Effector memory CD4-positive, alpha-beta T cell (primary cell): ENCODE measurements around the gene GABPA.

Source experiments
- DNase-seq, 3 donors: peaks; one replicate each; pipeline ENCODE4 v3.0.0-alpha.2; 2020
- H3K27ac ChIP-seq: 2 replicates; pipeline ENCODE4 v1.7.0; 2013; ENCODE audit warnings: mild to moderate bottlenecking, low read length, moderate library complexity; ENCODE audit not compliant: insufficient read depth, poor library complexity, severe bottlenecking
- H3K27me3 ChIP-seq: replicated peaks from 2 replicates; pipeline ENCODE4 v1.7.0; 2013; ENCODE audit warnings: mild to moderate bottlenecking, low read length; ENCODE audit not compliant: insufficient read depth, control insufficient read depth, poor library complexity, severe bottlenecking
- H3K36me3 ChIP-seq: 2 replicates; pipeline ENCODE4 v1.7.0; 2013; ENCODE audit warnings: mild to moderate bottlenecking, low read length, moderate library complexity; ENCODE audit not compliant: control insufficient read depth, insufficient read depth
- H3K4me1 ChIP-seq: 2 replicates; pipeline ENCODE4 v1.7.0; 2013; ENCODE audit warnings: low read length, mild to moderate bottlenecking; ENCODE audit not compliant: control insufficient read depth, insufficient read depth, poor library complexity, severe bottlenecking
- H3K4me3 ChIP-seq: 2 replicates; pipeline ENCODE4 v1.7.0; 2013; ENCODE audit warnings: low read length, low read depth, mild to moderate bottlenecking; ENCODE audit not compliant: insufficient read depth, poor library complexity, severe bottlenecking
- H3K9me3 ChIP-seq: 2 replicates; pipeline ENCODE4 v1.7.0; 2013; ENCODE audit warnings: mild to moderate bottlenecking, low read length, moderate library complexity; ENCODE audit not compliant: control insufficient read depth

GABPA gene

DNA sequence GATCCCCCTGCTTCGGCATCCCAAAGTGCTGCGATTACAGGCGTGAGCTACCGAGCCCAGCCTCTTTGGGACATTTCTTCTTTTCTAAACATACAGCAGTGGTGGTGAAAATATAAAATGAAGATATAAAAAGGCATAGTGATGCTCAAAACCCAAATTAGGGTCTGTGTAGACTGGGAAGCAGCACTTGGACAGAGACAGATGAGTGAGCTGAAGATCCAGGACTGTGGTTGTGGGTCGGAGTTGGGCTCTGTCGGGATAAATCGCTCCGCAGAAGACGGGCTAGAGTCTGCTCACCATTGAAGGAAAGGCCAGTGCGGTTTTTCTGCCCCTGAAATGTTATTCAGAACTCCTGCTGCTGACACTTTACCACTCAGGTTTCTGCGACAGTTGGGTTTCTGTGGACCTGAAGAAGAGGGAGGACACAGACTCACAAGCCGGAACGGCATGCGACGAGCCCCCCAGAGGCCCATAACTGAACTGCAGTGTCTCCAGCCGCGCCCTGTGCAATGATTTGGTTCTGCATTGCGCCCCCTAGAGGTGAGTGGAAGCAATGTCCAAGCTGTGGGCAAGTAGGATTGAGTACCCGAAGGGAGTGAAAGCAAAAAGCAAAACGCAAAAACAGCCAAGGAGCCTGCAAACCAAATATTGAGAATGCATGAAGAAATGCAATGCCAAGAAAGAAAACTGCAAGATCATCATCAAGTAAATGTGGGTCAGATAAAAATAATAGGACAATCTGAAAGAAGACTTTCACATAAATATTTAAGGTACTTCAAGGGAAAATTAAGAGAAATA, 66.6 kb downstream of the GABPA start:
- Histone ChIP-seq H3K36me3 (no peaks in the 10 kb centered on the region), H3K4me3 (peak overlapping the region; percentile 3), H3K27me3 (peaks cover 5% of the 10 kb centered on the region), H3K4me1 (no peaks in the 10 kb centered on the region), H3K27ac (no peak overlapping the region), H3K9me3 (no peaks in the 10 kb centered on the region)
- peak; percentile 50 to 70 (median 61) for DNase-seq

DNA sequence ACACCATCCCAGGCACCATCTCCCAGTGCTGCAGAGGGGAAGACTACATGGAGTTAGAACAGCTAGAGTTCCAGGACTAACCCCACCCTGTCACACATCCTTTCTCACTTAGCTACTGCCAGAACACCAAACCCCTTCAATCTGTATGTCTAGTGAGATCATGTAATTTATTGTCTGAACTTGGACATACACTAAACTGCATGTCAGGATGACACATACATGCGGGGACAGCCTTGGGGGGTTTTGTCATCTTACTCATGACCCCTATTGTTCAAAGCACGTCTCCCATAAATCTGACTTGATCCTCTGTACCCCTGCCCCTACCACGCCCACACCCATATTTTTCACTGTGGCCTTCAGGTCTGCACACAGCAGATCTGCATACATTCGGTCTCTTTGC, 71.3 kb downstream of the GABPA start:
- Histone ChIP-seq H3K4me3 (no peak overlapping the region), H3K4me1 (no peaks in the 10 kb centered on the region), H3K27me3 (peaks cover 5% of the 10 kb centered on the region), H3K9me3 (no peaks in the 10 kb centered on the region), H3K27ac (no peak overlapping the region), H3K36me3 (no peaks in the 10 kb centered on the region)
- DNase-seq, result no peak

DNA sequence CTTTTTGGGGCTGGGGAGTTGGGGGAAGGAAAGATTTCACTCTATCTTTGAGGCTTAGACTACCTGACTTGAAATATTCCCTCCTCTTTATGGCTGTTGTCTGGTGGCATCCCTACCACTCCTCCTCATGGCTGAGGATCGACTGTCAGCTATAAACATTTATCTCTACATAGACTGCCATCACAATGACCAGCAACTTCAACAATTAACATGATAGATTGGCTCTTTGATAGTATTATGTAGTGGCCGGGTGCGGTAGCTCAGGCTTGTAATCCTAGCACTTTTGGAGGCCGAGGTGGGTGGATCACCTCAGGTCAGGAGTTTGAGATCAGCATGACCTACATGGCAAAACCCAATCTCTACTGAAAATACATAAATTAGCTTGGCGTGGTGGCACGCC, 72.4 kb downstream of the GABPA start:
- Histone ChIP-seq H3K27ac (no peak overlapping the region), H3K27me3 (peaks cover 4% of the 10 kb centered on the region), H3K4me1 (no peaks in the 10 kb centered on the region), H3K4me3 (no peak overlapping the region), H3K9me3 (no peaks in the 10 kb centered on the region), H3K36me3 (no peaks in the 10 kb centered on the region)
- no peak for DNase-seq

DNA sequence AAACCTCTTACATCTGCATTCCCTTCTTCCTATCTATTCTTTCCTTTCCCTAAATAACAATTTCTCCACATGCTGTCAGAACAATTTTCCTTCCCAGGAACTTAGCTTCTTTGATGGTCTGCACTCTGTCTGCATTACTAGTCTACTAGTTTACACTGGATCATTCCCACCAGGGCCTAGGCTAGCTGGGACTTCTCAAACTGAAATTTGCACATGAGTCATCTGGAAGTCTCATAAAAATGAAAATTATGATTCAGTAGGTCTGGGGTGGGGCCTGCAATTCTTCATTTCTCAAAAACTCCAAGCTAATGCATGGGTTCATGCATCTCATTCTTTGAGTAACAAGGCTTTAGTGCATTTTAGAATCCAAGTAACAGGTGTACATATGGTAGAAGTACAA, 74.2 kb downstream of the GABPA start:
- H3K27me3 ChIP-seq, result no peaks in the 10 kb centered on the region
- DNase-seq, result no peak
- H3K27ac ChIP-seq, result no peak overlapping the region
- H3K4me1 ChIP-seq, result no peaks in the 10 kb centered on the region
- no peaks in the 10 kb centered on the region for H3K9me3 ChIP-seq
- no peaks in the 10 kb centered on the region for H3K36me3 ChIP-seq
- H3K4me3 ChIP-seq, result no peak overlapping the region

DNA sequence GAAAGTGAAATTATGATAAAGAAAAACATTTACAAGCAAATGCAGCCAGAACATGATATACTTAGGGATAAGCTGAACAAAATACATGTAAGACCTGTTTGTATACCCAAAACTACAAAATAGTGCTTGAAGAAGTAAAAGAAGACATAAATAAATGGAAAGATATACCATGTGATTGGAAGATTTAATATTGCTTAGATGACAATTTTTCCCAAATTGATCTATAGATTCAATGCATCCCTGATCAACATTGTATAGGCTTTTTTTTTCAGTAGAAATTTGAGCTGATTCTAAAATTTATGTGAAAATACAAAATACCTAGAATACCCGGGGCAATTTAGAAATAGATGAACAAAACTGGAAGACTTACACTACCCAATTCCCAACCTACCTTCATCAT, 76.4 kb downstream of the GABPA start:
- Histone ChIP-seq H3K36me3 (no peaks in the 10 kb centered on the region), H3K27ac (no peak overlapping the region), H3K9me3 (no peaks in the 10 kb centered on the region), H3K27me3 (no peaks in the 10 kb centered on the region), H3K4me3 (no peak overlapping the region), H3K4me1 (no peaks in the 10 kb centered on the region)
- no peak for DNase-seq

DNA sequence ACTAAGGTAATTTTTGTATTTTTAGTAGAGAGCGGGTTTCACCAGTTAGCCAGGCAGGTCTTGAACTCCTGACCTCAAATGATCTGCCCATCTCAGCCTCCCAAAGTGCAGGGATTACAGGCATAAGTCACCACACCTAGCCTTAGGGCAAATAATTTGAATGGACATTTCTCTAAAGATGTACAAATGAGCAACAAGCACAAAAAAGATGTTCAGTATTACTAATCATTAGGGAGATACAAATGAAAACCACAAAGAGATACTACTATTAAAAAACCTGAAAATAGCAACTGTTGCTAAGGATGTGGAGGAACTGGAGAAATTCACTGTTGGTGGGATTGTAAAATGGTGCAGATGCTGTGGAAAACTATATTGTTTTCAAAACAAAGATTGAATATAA, 79.1 kb downstream of the GABPA start:
- Histone ChIP-seq H3K4me1 (no peaks in the 10 kb centered on the region), H3K36me3 (no peaks in the 10 kb centered on the region), H3K27ac (no peak overlapping the region), H3K4me3 (no peak overlapping the region), H3K27me3 (no peaks in the 10 kb centered on the region), H3K9me3 (no peaks in the 10 kb centered on the region)
- DNase-seq, result no peak

DNA sequence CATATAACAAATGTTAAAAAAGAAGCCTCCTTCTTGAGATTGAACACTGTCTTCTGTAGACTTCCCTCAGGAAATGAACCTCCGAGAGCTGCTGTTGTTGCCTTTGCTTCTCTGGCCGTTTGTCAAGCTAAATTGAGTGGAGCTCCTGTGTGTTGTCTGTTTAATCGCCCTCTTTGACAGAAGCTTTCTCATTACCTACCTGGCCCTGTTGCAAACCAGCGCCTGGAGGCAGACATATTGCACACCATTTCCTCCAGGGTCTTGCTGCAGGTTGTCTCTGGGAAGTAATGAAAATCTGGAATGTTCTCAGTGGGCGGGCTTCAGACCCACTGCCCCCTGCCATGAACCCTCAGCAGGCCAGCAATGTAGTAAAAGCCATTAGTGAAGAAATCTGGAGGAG, 83.3 kb downstream of the GABPA start:
- H3K4me3 ChIP-seq, result no peak overlapping the region
- DNase-seq, result no peak
- no peaks in the 10 kb centered on the region for H3K27me3 ChIP-seq
- no peaks in the 10 kb centered on the region for H3K36me3 ChIP-seq
- H3K27ac ChIP-seq, result no peak overlapping the region
- no peaks in the 10 kb centered on the region for H3K4me1 ChIP-seq
- H3K9me3 ChIP-seq, result no peaks in the 10 kb centered on the region

DNA sequence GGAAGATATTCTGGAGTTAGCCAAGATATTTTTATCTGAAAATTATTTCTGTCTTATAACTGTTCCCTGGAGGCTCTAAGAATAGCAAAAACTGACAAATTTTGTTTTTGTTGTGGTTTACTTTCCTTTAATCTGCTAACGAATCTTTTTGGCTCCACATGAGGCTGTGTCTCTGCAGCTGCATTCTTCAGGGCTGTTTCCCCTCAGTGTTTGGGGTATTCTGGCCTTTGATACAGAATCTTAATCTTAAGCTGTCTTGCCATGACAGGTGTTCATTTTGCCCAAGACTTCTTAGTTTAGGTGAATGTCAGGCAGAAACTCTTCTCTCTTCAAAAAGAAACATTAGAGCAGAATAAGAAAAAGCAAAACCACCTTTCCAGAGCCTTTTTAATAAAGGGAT, 83.8 kb downstream of the GABPA start:
- H3K4me3 ChIP-seq, result no peak overlapping the region
- H3K9me3 ChIP-seq, result no peaks in the 10 kb centered on the region
- no peaks in the 10 kb centered on the region for H3K4me1 ChIP-seq
- no peak for DNase-seq
- H3K27ac ChIP-seq, result no peak overlapping the region
- no peaks in the 10 kb centered on the region for H3K36me3 ChIP-seq
- no peaks in the 10 kb centered on the region for H3K27me3 ChIP-seq
